DND-41 (cell line): Measurements from ENCODE around the gene LSS.

Experiments used
- ATAC-seq: fragments of 200-7000 bp; cut with Tn5 transposase; 3 replicates; pipeline ENCODE4 v1.9.1; 2021; ENCODE audit warnings: low read depth; ENCODE audit not compliant: insufficient read depth
- DNase-seq: peaks from one replicate; pipeline ENCODE4 v3.0.0-alpha.2; 2020
- H2AFZ ChIP-seq: 2 replicates; pipeline ENCODE4 v1.6.0; 2012; ENCODE audit warnings: low read depth, low read length
- H3K27ac ChIP-seq: 2 replicates; pipeline ENCODE4 v1.5.1; 2012; ENCODE audit warnings: low read length, inconsistent platforms
- H3K27me3 ChIP-seq: fragments of 200-600 bp; sonication (generic); 2 replicates; pipeline ENCODE4 v1.6.0; 2012; ENCODE audit warnings: low read length, mild to moderate bottlenecking, inconsistent platforms; ENCODE audit not compliant: insufficient read depth, poor library complexity
- H3K36me3 ChIP-seq: 2 replicates; pipeline ENCODE4 v1.5.1; 2012; ENCODE audit warnings: low read length, inconsistent platforms; ENCODE audit not compliant: insufficient read depth
- H3K4me1 ChIP-seq: 2 replicates; pipeline ENCODE4 v1.5.1; 2012; ENCODE audit warnings: mild to moderate bottlenecking, low read length; ENCODE audit not compliant: insufficient read depth
- H3K4me2 ChIP-seq: 2 replicates; pipeline ENCODE4 v1.6.0; 2012; ENCODE audit warnings: mild to moderate bottlenecking, moderate library complexity, low read length, inconsistent platforms; ENCODE audit not compliant: insufficient read depth
- H3K4me3 ChIP-seq, 2 experiments: fragments of 200-600 bp in 1 of 2; shearing (Covaris generic) in 1 of 2; 2 replicates each; pipeline ENCODE4 v1.5.1; 2012 to 2016; ENCODE audit warnings: inconsistent platforms in 2 of 2, low read length in 2 of 2, mild to moderate bottlenecking in 2 of 2, low read depth in 1 of 2, moderate library complexity in 1 of 2
- H3K79me2 ChIP-seq: 2 replicates; pipeline ENCODE4 v1.6.0; 2012; ENCODE audit warnings: low read length, inconsistent platforms; ENCODE audit not compliant: insufficient read depth
- H3K9ac ChIP-seq: 2 replicates; pipeline ENCODE4 v1.6.0; 2012; ENCODE audit warnings: low read depth, mild to moderate bottlenecking, inconsistent platforms, low read length, moderate library complexity
- H3K9me3 ChIP-seq: 2 replicates; pipeline ENCODE4 v1.5.1; 2012; ENCODE audit warnings: low read length, moderate library complexity, mild to moderate bottlenecking, inconsistent platforms; ENCODE audit not compliant: insufficient read depth, severe bottlenecking
- H4K20me1 ChIP-seq: 2 replicates; pipeline ENCODE4 v1.6.0; 2012; ENCODE audit warnings: low read length; ENCODE audit not compliant: insufficient read depth
- EZH2 ChIP-seq: IDR thresholded peaks from 3 replicates; pipeline ENCODE4 v1.6.1; 2012; ENCODE audit warnings: borderline replicate concordance, low read depth, mild to moderate bottlenecking, moderate library complexity, low read length, inconsistent platforms; ENCODE audit not compliant: severe bottlenecking
- TF ChIP-seq, protein P1 (sequence below): IDR thresholded peaks from 2 replicates; pipeline ENCODE4 v1.5.1; 2012; ENCODE audit warnings: borderline replicate concordance, low read length, moderate library complexity, mild to moderate bottlenecking; ENCODE audit not compliant: poor library complexity, severe bottlenecking; ENCODE audit errors: extremely low read depth

The LSS gene

DNA sequence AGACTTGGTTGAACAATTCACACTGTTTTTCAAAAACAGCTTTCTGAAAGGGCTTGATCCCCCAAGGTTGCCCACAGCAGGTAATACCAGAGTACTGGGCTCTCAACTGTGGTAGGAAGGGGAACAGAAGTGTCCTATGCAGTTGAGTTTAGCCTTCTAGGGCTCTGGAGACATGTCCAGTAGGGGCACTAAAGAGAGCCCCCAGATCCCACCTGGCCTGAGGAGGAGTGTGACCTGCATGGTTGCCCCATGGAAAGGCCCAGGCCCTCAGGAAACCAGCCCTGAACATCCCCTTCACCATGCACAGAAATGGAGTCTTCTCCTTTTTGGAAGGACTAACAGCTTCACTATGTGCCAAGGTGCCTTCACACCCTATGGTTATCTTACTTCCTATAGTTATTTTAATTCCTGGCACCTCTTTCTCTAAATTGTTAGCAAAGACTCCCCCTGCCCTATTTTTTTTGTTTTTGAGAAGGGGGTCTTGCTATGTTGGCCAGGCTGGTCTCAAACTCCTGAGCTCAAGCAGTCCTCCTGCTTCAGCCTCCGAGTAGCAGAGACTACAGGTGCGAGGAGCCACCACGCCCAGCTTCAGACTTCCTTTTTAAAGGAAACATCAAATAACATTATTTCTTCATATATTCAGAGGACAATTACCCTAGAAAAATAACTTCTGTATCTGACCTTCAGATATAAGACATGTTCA, 16.8 kb upstream of the LSS start:
- ATAC-seq: no peak
- H3K27ac ChIP-seq: no peak overlapping the region
- peaks cover 24% of the 10 kb centered on the region for H4K20me1 ChIP-seq

DNA sequence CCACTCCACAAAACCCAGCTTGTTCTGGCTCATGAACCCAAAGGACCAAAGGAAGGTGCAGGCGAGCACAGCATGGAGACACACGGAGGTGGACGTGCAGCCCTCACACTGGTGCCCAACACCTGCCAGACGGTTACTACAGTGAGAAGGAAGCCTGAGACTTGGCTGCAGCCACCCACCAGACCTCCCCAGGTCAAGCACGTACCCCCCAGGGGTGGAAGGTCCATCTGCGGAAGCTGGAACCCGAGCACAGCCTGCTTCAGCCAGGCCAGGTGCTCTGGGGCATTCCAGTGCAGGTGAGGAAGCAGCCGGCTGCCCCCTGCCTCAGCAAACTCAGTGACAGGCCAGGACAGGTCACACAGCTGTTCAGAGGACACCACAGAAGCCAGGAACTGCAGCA, 16.0 kb upstream of the LSS start:
- Histone ChIP-seq H3K27me3 (no peaks in the 10 kb centered on the region), H2AFZ (no peak overlapping the region), H3K27ac (no peak overlapping the region), H3K4me1 (no peaks in the 10 kb centered on the region), H3K9ac (no peak overlapping the region), H3K4me3 (no peak overlapping the region), H3K36me3 (peaks cover 96% of the 10 kb centered on the region), H3K9me3 (no peaks in the 10 kb centered on the region), H3K4me2 (no peak overlapping the region), H4K20me1 (peaks cover 24% of the 10 kb centered on the region), H3K79me2 (0 out of 2 replicates have a peak, but pooled peaks cover 2% of the 10 kb centered on the region)
- TF ChIP-seq, protein P1, sequence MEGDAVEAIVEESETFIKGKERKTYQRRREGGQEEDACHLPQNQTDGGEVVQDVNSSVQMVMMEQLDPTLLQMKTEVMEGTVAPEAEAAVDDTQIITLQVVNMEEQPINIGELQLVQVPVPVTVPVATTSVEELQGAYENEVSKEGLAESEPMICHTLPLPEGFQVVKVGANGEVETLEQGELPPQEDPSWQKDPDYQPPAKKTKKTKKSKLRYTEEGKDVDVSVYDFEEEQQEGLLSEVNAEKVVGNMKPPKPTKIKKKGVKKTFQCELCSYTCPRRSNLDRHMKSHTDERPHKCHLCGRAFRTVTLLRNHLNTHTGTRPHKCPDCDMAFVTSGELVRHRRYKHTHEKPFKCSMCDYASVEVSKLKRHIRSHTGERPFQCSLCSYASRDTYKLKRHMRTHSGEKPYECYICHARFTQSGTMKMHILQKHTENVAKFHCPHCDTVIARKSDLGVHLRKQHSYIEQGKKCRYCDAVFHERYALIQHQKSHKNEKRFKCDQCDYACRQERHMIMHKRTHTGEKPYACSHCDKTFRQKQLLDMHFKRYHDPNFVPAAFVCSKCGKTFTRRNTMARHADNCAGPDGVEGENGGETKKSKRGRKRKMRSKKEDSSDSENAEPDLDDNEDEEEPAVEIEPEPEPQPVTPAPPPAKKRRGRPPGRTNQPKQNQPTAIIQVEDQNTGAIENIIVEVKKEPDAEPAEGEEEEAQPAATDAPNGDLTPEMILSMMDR: no peak
- no peak for TF ChIP-seq EZH2
- no peak for DNase-seq
- no peak for ATAC-seq

More for the DNA sequence above, 16.8 kb upstream of the LSS start:
- no peak overlapping the region for H2AFZ ChIP-seq
- no peaks in the 10 kb centered on the region for H3K4me1 ChIP-seq
- no peaks in the 10 kb centered on the region for H3K9me3 ChIP-seq
- no peak overlapping the region for H3K4me2 ChIP-seq
- H3K36me3 ChIP-seq: peaks cover 96% of the 10 kb centered on the region
- no peaks in the 10 kb centered on the region for H3K27me3 ChIP-seq
- TF ChIP-seq, protein P1: no peak
- no peak for TF ChIP-seq EZH2
- no peak overlapping the region for H3K4me3 ChIP-seq
- no peaks in the 10 kb centered on the region for H3K79me2 ChIP-seq
- H3K9ac ChIP-seq: no peak overlapping the region
- DNase-seq: no peak

DNA sequence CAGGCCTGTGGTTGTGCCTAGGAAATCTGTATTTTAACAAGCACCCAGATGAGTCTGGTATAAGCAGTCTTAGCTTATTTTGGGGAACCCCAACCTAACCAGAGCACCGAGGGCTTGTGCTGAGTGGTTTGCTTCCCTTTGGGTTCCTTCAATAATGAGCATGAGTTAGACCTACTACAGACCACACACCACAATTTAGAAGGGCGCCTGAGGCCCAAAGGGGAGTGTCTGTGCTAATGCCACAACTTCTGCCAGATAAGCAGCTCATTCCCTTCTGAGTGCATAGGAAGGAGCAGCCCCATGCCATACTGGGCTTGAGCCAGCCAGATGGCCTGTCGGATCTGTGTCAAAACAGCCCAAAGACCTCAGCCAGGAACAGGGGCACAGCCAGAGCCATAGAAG, 15.4 kb upstream of the LSS start:
- no peak overlapping the region for H3K4me2 ChIP-seq
- no peaks in the 10 kb centered on the region for H3K4me1 ChIP-seq
- H3K9me3 ChIP-seq: no peaks in the 10 kb centered on the region
- no peaks in the 10 kb centered on the region for H3K27me3 ChIP-seq
- ATAC-seq (no peak), DNase-seq (no peak)
- peaks cover 96% of the 10 kb centered on the region for H3K36me3 ChIP-seq
- H3K27ac ChIP-seq: no peak overlapping the region
- no peak overlapping the region for H3K9ac ChIP-seq
- H2AFZ ChIP-seq: no peak overlapping the region
- TF ChIP-seq EZH2: no peak
- TF ChIP-seq, protein P1: no peak
- H3K4me3 ChIP-seq: no peak overlapping the region
- peaks cover 2% of the 10 kb centered on the region; the same call in 1 of the 2 replicates for H3K79me2 ChIP-seq
- H4K20me1 ChIP-seq: peaks cover 27% of the 10 kb centered on the region
